HG02885 (cell line): ENCODE results near the gene KLHL40.

Experiments used
- ATAC-seq: cut with Tn5 transposase; IDR thresholded peaks from one replicate; pipeline ENCODE4 v1.9.1; 2021; ENCODE audit warnings: mild to moderate bottlenecking; ENCODE audit not compliant: unreplicated experiment, poor library complexity

Gene KLHL40

DNA sequence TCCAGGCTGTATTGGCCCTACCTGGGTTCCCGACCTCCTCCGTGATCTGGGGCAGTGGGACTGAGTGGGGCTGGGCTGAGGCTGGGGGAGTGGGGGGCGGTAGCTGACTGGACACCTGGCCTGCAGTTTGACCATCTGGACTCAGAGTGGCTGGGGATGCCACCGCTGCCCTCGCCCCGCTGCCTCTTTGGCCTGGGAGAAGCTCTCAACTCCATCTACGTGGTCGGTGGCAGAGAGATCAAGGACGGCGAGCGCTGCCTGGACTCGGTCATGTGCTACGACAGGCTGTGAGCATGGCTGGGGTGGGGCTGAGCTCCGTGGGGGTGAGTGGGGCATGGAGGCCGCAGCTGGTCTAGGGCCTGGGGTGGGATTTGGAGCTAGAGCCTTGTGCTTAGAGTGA lies 2.7 kb downstream of the KLHL40 start:
- no peak for ATAC-seq

DNA sequence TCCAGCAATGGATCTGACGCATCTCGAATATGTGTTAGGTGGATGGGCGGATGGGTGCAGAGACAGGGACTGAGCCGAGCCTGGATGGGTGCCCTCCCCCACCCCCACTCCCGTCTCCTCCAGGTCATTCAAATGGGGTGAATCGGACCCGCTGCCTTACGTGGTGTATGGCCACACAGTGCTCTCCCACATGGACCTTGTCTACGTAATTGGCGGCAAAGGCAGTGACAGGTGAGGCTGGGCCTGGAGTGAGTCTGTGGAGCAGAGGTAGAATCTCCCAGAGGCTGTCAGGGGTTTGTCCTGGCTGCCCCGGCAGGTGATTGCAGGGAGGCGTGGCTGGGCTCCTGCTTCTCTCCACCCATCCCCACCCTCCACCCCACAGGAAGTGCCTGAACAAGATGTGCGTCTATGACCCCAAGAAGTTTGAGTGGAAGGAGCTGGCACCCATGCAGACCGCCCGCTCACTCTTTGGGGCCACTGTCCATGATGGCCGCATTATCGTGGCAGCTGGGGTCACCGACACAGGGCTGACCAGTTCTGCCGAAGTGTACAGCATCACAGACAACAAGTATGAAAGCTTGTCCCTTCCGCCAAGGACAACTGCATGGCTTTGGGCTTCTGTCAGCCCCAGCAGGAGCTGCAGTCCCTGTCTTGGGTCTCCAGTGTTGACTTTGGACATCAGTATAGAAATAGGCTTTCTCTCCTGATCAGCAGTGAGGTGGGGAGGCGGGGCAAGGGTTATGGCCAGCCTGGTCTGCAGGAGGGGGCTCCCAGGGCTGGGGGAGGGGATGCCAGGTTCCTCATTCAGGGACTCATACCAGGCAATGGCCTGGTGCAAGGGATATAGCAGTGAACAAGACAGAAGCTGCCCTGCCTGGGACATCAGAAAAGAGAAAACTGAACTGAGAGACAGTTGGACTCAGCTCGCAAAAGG lies 3.4 kb downstream of the KLHL40 start:
- ATAC-seq = no peak

DNA sequence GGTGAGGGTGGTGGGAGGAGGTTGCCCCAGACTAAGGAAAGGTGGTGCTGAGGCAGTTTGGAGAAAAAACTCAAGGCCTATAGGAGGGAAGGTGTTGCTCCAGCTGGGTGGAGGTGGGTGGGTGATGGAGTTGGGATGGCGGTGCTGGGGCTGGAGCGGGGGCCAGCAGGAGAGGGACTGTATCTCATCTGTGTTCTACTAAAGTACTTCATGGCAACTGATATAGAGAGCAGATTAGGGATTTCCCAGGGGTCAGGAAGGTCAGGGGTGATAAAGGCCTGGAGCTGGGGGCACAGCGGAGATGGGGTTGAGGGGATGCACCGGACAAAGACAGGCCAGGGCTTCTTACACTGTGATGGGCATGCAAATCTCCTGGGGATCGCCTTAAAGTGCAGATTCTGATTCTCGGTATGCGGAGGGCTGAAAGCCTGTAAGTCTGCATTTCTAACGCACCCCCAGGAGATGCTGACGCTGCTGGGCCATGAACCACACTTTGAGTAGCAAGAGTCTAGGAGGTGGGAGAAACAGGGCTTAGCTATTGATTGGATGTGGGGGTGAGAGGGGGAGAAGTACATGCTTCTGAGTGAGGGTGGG lies 4.2 kb downstream of the KLHL40 start:
- ATAC-seq = no peak

DNA sequence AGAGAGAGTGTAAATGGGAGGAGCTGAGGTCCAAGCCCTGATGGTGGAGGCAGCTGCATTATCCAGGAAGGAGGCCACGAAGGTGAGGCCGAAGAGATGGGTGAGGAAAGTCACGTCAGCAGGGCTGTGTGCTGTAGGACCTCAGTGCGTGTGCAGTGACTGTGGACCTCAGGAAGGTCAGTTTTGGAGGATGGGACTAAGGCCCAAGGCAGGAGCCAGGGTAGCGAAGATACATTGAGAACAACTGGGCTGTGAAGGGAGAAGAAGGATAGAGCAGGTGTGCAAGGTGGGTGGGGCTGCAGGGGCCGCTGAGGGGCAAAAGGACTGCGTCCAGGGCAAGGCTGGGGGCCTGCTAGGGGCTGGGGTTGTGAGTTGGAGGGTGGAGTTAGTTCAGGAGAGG lies 4.9 kb downstream of the KLHL40 start:
- ATAC-seq = no peak

DNA sequence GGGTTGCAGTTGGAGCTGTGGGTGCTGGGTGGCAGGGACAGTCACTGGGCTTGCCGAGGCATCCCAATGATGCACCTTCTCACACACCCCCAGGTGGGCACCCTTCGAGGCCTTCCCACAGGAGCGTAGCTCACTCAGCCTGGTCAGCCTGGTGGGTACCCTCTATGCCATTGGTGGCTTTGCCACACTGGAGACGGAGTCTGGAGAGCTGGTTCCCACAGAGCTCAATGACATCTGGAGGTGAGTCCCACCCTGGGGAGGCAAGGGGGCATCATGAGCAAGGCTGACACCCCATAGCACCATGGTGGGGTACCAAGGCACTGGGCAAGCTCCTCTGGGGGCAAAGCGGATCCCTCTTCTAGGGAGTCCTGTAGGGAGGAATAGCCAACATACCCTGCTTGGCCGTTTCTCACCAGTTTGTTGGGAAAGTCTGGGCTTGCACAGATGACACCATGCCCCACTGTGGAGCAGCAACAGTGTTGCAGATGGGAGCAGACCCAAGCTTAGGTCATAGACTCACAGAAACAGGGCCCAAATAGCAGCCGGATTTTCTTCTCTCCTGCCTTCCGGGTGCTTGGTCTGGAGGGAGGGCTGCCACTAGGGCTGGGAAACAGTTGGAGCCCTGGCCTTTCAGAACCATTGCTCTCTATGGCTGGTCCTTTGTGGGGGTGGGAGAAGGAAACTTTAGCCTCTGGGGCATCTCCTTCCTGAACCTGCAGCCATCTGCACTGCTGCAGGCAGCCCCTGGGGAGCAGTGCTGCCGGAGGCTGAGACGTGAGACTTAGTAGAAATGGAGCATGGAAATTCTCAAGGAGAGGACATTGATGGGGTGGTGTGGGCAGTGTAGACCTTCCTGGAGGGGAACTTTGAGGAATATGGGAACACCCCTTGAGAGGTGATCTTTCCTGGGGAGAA lies 5.7 kb downstream of the KLHL40 start:
- ATAC-seq = no peak

DNA sequence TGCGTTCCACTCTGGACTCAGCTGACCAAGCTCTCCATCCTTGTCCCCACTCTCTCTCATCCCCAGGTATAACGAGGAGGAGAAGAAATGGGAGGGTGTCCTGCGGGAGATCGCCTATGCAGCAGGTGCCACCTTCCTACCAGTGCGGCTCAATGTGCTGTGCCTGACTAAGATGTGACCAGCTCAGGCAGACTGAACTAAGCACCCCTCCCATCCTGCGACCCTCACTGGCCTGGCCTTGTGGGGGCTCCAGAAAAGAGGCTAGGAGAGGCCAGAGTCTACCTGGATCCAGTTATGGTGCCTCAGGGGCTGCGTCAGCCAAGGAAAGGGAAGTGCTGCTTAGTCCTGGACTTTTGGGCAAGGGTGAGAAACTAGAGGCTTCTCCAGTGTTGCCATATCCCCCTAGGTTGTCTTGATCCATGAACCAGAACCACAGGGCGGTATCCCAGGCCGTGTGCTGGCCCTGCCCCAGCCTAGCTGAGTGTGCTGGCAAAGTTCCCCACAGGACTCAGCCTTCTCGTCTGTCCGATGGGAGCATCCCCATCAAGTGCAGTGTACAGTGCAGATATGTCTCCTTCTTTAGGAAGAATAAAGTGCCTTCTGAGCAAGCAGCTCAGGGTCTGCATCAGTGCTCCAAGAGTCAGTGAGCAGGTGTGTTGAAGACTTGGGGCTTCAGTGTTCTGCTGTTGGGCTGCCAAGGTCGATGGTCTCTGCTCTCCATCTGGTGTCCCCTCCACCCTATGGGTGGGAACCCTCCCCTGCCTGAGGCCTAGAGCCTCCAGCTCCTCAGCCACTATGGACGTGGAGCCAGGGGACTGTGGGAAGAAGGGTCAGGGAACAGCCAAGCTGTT lies 6.7 kb downstream of the KLHL40 start:
- ATAC-seq = no peak

DNA sequence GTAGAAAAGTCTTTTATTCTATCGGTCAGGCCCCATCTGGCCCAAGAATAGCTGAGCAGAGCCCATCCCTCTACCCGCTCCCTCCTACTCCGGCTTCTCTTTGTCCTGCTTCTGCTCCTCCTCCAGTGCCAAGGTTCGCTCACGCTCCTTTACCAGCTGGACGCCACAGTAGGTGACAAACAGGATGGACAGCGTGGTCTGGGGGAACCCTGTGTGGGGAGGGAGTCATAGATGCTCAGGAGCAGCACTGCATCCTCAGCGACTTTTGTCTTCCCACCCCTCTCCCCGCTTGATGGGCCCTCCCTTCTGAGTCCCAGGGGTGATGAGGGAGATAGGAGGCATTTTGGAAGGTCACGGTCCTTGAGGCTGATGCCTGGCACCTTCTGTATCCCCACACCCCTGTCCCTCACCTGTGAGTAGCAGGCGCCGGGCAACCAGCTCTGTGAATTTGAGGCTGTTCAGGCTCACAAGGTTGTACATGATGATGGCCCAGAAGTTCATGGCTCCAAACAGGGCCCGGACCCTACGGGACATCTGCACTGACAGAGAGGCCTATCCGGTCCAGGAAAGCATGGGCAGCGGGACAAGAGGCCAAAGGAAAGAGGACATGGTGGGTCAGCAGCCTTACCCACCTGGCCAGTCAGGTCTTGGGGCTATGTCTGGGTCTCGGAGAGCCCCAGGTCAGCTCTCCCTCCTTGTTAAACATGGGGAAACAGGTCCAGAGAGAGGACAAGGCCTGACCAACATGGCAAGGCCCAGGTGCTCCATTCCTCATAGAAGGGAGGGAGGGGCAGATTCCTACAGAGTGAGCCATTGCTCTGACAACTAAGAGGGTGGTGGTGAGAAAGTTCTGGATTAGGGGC lies 7.6 kb downstream of the KLHL40 start:
- no peak for ATAC-seq

DNA sequence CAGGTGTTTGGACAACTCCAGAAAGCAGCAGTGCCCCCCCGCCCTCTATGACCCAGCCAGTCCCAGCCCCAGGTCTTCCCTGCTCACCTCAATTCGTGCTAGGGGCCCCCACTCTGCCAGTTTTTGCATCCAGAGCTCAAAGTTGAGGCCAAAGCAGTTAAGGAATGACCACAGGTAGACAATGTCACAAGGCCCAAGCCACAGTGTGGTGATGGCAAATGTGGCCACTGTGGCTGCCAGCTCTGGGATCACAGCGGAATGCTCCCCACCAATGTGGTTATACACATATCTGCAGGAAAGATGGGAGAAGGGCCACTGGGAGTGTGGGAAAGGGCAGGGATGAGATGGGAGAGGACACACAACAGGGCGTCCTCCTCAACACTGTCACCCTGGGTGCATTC lies 8.2 kb downstream of the KLHL40 start:
- no peak for ATAC-seq

DNA sequence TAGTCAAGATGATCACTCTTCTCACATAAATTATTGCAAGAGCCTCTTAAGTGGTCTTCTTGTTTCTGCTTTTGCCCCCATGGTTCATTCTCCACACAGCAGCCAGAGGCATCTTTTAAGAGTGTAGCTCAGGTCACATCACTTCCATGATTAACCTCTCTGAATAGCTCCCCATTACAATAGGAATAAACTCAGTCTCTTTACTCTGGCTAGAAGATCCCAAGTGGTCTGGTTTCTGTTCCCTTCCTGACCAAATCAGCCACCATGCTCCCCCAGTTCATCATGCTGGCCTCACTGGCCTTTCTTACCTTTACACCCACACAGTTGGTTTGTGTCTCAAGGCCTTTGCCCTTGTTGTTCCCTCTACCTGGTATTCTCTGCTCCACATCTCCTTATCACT lies 9.0 kb downstream of the KLHL40 start:
- ATAC-seq = no peak

DNA sequence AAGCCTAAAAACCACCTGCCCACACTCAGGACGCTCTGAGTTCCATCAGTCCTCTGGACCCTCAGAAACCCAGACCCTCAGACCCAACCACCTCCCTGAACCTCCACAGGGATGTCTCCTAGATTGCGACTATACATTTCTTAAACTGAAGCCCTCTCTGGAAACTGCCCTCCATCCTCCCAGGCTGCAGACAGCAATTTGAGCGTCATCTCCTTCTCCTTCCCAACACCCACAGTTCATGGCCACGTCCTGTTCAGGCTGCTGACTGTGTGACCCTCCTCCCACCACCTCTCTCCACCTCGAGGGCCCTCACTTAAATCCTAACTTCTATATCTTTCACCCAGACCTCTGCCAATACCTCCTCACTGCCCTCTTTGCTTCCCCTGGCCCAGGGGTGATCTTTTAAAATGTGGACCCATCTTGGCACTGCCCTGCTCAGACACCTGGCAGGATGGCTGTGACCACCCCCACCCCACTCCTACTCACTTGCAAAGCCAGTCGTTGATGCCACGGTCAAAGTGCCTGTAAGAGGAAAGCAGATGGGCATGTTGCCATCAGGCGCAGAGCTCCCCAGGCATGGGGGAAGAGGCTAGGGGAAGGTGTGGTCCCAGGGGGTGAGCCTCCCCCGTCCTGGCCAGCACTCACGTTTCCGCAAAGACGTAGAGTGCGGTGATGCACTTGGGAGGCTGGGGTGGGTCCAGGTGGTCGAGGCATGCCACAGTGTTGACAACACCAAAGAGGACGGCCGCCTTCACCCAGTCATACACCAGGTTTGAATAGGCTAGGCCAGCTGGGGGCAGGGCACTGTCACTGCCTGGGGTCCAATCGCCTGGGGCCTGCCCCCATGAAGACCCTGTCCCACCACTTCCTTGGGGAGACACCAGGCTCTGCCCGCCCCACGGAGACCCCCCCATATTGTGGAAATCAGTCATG lies 11.3 kb downstream of the KLHL40 start:
- no peak for ATAC-seq

DNA sequence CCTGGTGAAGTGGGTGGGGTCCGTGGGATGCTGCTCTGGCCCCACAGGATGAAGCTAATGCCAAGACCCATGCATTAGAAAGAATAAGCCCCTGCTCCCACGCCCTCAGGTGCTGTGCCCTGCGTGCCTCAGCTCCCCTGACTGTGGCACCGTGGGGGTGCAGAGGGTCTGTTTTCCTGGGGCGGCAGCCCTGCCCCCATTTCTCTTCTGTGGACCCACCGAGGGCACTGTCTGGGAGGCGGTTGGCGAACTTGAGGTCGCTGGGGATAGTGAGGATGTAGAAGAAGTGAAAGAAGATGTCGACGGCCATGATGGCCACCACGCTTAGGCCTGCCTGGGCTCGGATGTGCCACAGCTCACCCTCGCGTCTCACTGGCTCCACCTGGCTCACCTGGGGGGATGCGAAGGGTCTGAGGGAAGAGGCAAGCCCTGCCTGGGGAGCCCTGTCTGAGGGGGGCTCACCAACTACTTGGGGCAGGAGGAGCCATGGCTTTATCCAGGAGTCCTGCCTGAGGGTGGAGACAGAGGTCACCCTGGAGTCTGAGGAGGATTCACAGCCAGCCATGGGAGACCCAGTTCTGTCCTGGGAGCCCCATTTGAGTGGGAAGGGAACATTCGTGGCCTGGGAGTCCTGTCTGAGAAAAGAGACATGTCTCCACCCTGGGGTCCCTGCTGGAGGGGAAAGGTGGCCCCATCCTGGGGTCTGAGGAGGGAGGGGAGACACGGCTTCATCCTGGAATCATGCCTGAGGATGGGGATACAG lies 12.1 kb downstream of the KLHL40 start:
- no peak for ATAC-seq

DNA sequence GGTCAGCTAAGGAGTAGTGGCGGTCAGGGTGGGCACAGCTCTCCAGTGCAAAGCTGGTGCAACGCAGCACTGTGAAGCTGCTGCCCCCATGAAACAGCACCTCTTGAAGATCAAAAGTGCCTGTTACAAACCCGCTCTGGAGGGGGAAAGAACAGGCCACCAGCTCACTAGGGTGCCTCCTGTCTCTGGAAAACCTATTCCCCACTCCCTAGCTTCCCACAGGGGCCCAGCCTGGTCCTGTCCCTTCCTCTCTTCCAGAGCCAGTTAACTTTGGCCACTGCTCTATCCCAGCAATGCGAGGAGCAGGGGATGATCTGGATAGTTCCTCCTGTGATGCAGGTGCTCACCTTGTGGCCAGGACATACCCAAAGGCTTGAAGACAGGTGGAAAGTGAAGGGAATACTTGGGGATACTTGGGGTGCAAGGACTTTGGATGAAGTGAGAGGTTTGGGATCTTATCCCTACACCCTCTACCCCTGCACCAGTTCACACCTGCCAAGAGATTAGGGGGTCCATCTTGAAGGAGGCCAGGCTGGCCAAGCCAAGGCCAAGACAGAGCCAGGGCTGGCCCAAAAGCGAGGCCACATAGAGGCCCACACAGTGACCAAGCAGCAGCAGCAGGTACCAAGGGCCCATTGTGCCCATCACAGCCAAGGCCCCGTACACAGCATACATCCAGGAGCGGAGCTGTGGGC lies 13.0 kb downstream of the KLHL40 start:
- ATAC-seq = no peak

DNA sequence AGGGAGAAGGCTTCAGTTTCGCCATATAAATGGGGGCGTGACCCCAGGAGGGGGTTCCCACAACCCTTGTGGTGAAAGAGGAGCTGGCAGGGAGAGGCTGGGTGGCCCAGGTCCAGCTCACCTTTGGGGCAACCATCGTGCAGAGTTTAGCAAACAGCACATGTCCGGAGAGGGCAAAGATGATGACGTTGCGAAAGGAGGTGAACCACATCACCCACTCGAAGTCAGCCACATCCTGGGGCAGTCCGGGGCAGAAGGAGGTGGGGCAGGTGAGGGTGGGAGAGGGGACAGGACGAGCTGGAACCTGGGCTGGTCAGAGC lies 13.5 kb downstream of the KLHL40 start:
- no peak for ATAC-seq

DNA sequence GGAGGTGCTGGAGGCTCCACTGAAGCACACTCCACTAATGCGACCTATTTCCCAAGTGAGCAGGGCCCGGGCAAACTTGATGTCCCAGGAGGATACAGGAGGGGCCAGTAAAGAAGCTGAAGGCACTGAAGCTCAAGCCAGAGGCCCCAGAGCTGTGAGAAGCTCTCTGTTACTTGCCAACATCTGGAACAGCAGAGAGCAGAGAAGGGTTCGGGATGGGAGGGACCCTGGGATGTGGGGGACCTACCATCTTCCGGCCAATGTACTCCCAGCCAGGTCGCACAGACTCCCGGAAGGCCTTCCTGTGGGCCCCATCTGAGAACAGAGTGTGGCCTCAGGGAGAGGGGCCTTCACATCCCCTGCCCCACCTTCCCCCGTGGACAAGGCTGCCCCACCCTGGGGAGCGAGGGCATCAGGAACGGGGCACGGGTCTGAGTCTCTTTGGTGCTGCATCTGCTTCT lies 14.2 kb downstream of the KLHL40 start:
- no peak for ATAC-seq

DNA sequence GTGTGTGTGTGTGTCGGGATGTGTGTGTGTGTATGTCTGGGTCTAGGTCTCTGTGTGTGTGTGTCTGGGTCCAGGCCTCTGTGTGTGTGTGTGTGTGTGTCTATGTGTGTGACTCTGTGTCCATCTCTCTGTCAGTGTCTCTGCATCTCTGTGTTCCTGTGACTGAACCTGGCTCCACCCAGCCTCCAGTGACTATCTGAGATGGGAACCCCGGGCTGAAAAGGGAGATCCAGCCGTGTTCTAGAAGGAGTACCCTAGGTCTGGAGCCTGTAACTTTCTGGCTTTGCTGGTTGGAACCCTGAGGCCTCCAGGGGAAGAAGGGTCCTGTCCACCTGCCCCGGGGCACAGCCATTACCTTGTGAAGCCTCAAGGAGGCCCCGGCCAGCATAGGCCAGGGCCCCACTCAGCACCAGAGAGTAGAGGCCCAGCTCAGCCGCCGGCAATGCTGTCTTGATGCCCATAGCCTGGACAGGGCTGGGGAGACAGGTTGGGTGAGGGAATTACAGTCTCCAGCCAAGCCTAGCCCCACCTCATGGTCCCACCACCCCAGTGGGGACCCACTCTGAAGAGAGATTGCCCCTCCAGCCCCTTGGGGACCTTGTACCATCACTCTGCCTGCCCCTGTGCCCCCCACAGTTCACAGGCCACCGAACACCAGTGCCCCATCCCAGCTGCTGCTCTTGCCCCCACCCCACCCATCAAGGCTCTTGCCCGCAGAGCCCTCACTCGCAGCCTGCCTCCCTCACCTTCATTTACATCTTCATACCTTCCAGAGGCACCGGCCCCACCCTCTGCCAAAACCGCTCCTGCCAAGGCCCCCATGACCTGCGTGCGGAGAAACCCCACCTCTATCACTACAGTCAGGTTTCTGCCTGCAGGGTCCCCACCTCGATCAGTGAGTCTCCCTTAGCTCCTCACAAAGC lies 15.3 kb downstream of the KLHL40 start:
- no peak for ATAC-seq
